A673 (cell line): ENCODE measurements around the gene RNF44. TPM values are rescaled to one million over a fixed set of nuclear protein-coding genes. Genes with fewer than 3 reads are reported as not detected.

Experiments
- BruUV-seq: library from RNA; stranded (reverse); fragments of 400-500 nt; replicated peaks from 2 replicates; lab custom pipeline; 2021; lab: Mats Ljungman, UMichigan
- CTCF ChIA-PET: fragments of 300-600 bp; sonication (Branson Sonifier 250); formaldehyde crosslinking; loops from one replicate; lab custom pipeline; 2022; ENCODE audit warnings: antibody characterized with exemption; lab: Charles Lee
- POLR2A ChIA-PET: fragments of 300-600 bp; sonication (Branson Sonifier 250); formaldehyde crosslinking; loops from one replicate; lab custom pipeline; 2022; ENCODE audit warnings: antibody characterized with exemption; ENCODE audit not compliant: low non-redundant PET; lab: Charles Lee
- DNase-seq: peaks from one replicate; pipeline ENCODE4 v3.0.0-alpha.2; 2015; ENCODE audit warnings: low spot score
- H3K27ac ChIP-seq: fragments of 200-600 bp; sonication (generic); 2 replicates; pipeline ENCODE4 v1.5.1; 2016; ENCODE audit warnings: mixed run types, low read depth, mild to moderate bottlenecking, mixed read lengths, antibody characterized with exemption, low read length; ENCODE audit not compliant: poor library complexity, severe bottlenecking
- H3K27me3 ChIP-seq: fragments of 200-600 bp; sonication (generic); replicated peaks from 2 replicates; pipeline ENCODE4 v1.6.1; 2017; ENCODE audit warnings: mixed run types, low read depth, mild to moderate bottlenecking, mixed read lengths, antibody characterized with exemption, low read length; ENCODE audit not compliant: insufficient read depth, poor library complexity
- H3K36me3 ChIP-seq: fragments of 200-600 bp; sonication (generic); 2 replicates; pipeline ENCODE4 v1.6.1; 2016; ENCODE audit warnings: mixed run types, mild to moderate bottlenecking, mixed read lengths, antibody characterized with exemption, low read length; ENCODE audit not compliant: insufficient read depth, poor library complexity, severe bottlenecking
- H3K4me1 ChIP-seq: fragments of 200-600 bp; sonication (generic); 2 replicates; pipeline ENCODE4 v1.6.1; 2017; ENCODE audit warnings: mixed run types, mild to moderate bottlenecking, mixed read lengths, antibody characterized with exemption, low read length; ENCODE audit not compliant: insufficient read depth, poor library complexity, severe bottlenecking
- H3K4me3 ChIP-seq: fragments of 200-600 bp; sonication (generic); 2 replicates; pipeline ENCODE4 v1.5.1; 2016; ENCODE audit warnings: low read depth, mixed run types, mild to moderate bottlenecking, mixed read lengths, low read length; ENCODE audit not compliant: poor library complexity, severe bottlenecking
- H3K9me3 ChIP-seq: fragments of 200-600 bp; sonication (generic); 2 replicates; pipeline ENCODE4 v1.6.1; 2016; ENCODE audit warnings: mixed run types, low read depth, mild to moderate bottlenecking, mixed read lengths, antibody characterized with exemption, low read length; ENCODE audit not compliant: poor library complexity, severe bottlenecking
- EZH2 ChIP-seq: fragments of 200-600 bp; sonication (generic); IDR thresholded peaks from 2 replicates; pipeline ENCODE4 v1.6.1; 2017; ENCODE audit warnings: borderline replicate concordance, low read depth, mild to moderate bottlenecking, mixed read lengths, antibody characterized with exemption, low read length; ENCODE audit not compliant: poor library complexity, severe bottlenecking
- intact Hi-C: fragments of 100-400 bp; cut with micrococcal nuclease; formaldehyde crosslinking; loops from one replicate; pipeline ENCODE4 v1.10.0; 2022; ENCODE audit not compliant: unreplicated experiment
- total RNA-seq: library from RNA; stranded (reverse); gene quantifications from 2 replicates; pipeline ENCODE4 v1.2.3, GENCODE V29; 2021
- TF ChIP-seq, protein P1 (sequence below): fragments of 300-800, 200-600 bp; sonication (generic); conservative IDR thresholded peaks from 2 replicates; pipeline ENCODE4 v1.5.1; 2017; ENCODE audit warnings: low read depth, mild to moderate bottlenecking, antibody characterized with exemption, low read length, moderate library complexity, mixed read lengths

The RNF44 gene
- total RNA-seq, 1 experiment from 2014 or later = 92.8 TPM

DNA sequence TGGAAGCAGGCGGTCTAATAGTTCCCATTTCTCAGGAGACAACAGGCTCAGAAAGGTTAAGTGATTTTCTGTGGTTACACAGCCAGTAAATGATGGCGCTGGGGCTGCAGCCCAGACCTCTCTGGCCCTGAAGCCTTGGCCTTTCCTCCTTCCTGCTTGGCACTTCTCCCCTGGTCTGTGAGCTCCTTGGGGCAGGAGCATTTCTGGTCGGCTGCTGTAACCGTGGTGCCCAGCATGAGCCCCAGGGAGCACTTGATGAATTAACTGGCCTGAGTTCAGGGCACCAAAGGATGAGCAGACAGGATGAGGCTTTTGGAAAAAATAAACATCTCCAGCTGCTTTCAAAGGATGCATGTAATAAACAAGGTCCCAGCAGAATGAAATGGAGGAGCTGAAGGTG, 42.1 kb upstream of the RNF44 start:
- H3K27ac ChIP-seq = no peak overlapping the region
- no peak for DNase-seq
- no peaks in the 10 kb centered on the region for H3K36me3 ChIP-seq
- H3K9me3 ChIP-seq = no peaks in the 10 kb centered on the region
- ChIA-PET CTCF (no interaction called here), POLR2A (no interaction called here)
- H3K4me1 ChIP-seq = no peaks in the 10 kb centered on the region
- no peak for TF ChIP-seq EZH2
- TF ChIP-seq, protein P1, sequence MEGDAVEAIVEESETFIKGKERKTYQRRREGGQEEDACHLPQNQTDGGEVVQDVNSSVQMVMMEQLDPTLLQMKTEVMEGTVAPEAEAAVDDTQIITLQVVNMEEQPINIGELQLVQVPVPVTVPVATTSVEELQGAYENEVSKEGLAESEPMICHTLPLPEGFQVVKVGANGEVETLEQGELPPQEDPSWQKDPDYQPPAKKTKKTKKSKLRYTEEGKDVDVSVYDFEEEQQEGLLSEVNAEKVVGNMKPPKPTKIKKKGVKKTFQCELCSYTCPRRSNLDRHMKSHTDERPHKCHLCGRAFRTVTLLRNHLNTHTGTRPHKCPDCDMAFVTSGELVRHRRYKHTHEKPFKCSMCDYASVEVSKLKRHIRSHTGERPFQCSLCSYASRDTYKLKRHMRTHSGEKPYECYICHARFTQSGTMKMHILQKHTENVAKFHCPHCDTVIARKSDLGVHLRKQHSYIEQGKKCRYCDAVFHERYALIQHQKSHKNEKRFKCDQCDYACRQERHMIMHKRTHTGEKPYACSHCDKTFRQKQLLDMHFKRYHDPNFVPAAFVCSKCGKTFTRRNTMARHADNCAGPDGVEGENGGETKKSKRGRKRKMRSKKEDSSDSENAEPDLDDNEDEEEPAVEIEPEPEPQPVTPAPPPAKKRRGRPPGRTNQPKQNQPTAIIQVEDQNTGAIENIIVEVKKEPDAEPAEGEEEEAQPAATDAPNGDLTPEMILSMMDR = no peak
- no TSS peak for BruUV-seq
- intact Hi-C loops = loop anchor here (10.0 kb wide), 1 partner anchor 375 kb away; no protein-coding TSS in a partner anchor
- H3K27me3 ChIP-seq = no peaks in the 10 kb centered on the region
- H3K4me3 ChIP-seq = no peak overlapping the region

DNA sequence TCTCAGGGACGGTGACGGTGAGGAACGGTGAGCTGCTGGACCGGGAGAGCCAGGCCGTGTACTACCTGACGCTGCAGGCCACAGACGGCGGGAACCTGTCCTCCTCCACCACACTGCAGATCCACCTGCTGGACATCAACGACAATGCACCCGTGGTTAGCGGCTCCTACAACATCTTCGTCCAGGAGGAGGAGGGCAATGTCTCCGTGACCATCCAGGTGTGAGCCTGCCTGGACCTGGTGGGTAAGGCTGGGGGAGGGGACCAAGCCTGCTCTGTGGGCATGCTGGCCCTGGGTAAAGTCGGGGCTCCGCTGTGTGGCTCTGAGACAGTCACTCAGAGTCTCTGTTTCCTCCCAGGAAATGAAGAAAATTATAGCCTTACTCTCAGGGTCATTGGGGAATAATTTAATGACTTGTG, 41.2 kb upstream of the RNF44 start:
- TF ChIP-seq, protein P1 = peak; percentile 42
- TF ChIP-seq EZH2 = no peak
- intact Hi-C loops = loop anchor here (10.0 kb wide), 1 partner anchor 376 kb away; no protein-coding TSS in a partner anchor
- ChIA-PET POLR2A (no interaction called here), CTCF (no interaction called here)
- Histone ChIP-seq H3K9me3 (no peaks in the 10 kb centered on the region), H3K4me3 (no peak overlapping the region), H3K4me1 (no peaks in the 10 kb centered on the region), H3K27me3 (no peaks in the 10 kb centered on the region), H3K36me3 (no peaks in the 10 kb centered on the region), H3K27ac (no peak overlapping the region)
- no peak for DNase-seq
- no TSS peak for BruUV-seq

DNA sequence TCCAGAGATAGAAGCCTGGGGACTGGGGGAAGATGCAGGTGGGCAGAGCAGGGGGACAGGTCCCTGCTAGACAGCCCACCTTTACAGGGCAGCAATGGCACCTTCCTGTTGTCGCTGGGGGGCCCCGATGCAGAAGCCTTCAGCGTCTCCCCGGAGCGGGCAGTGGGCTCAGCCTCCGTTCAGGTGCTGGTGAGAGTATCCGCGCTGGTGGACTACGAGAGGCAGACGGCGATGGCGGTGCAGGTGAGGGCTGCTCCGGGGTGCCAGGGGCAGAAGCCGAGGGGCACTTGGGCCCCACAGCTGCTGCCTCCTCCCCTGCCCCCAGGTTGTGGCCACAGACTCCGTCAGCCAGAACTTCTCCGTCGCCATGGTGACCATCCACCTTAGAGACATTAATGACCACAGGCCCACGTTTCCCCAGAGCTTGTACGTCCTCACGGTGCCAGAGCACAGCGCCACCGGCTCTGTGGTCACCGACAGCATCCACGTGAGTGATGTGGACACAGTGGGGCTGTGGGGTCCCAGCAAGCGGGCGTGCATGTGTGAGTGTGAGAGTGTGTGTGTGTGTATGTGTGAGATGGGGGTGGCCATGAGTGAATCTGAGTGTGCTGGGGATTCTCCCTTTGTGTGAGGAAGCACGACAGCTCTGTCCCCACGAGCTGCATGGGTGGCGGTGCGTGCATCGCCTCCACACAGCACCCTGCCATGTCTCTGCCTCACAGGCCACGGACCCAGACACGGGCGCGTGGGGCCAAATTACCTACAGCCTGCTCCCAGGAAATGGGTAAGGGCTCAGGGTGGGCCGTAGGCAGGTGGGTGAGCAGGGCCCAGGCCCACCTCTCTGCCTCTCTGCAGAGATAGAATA, 40.3 kb upstream of the RNF44 start:
- intact Hi-C loops = loop anchor here (10.0 kb wide), 1 partner anchor 377 kb away; no protein-coding TSS in a partner anchor
- ChIA-PET CTCF (no interaction called here), POLR2A (no interaction called here)
- Histone ChIP-seq H3K27ac (no peak overlapping the region), H3K9me3 (no peaks in the 10 kb centered on the region), H3K4me3 (no peak overlapping the region), H3K27me3 (no peaks in the 10 kb centered on the region), H3K4me1 (no peaks in the 10 kb centered on the region), H3K36me3 (no peaks in the 10 kb centered on the region)
- no peak for DNase-seq
- BruUV-seq = no TSS peak
- TF ChIP-seq EZH2 = no peak
- TF ChIP-seq, protein P1 = no peak
